NCI-H187 (cell line): Measurements from ENCODE around the gene CREG2.

Experiments used
- DNase-seq, 2 experiments: peaks; one replicate each; lab custom pipeline; 2025; lab: John Stamatoyannopoulos, UW

CREG2 gene, protein sequence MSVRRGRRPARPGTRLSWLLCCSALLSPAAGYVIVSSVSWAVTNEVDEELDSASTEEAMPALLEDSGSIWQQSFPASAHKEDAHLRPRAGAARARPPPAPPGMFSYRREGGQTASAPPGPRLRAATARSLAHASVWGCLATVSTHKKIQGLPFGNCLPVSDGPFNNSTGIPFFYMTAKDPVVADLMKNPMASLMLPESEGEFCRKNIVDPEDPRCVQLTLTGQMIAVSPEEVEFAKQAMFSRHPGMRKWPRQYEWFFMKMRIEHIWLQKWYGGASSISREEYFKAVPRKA

GRCh38 chr2:101387151-101387834 is at the start of gene CREG2:
Gene CREG2, minus strand, starts transcription at chr2:101387503. Its CDS starts 46 bp downstream, at chr2:101387457.
- no peak for DNase-seq

GRCh38 chr2:101435001-101435862 is 47.9 kb upstream of the CREG2 start:
- DNase-seq = no peak

- DNase-seq = no peak
Observed at GRCh38 chr2:101433465-101433864, 46.2 kb upstream of the CREG2 start.

GRCh38 chr2:101432411-101433181 is 45.3 kb upstream of the CREG2 start:
- no peak for DNase-seq

DNA sequence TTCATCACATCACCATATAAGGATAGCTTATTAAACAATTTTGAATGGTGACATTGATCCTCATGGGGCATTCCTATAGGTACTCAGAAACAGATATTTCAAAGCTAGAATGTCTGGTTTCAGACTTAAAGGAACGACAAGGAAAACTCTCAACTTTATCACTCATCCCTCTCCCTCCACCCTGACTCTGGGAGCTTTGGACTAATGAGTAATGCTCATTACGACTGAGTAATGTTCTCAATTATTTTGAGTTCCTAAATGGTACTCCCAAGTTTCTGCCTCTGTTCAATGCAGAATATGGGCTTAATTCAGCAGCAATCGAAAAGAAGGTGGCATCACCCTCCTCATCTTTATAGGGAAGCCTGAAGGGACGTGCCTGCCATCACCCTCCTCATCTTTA is 44.2 kb upstream of the CREG2 start:
- no peak for DNase-seq

GRCh38 chr2:101430156-101430555 is 42.9 kb upstream of the CREG2 start:
- no peak for DNase-seq

DNA sequence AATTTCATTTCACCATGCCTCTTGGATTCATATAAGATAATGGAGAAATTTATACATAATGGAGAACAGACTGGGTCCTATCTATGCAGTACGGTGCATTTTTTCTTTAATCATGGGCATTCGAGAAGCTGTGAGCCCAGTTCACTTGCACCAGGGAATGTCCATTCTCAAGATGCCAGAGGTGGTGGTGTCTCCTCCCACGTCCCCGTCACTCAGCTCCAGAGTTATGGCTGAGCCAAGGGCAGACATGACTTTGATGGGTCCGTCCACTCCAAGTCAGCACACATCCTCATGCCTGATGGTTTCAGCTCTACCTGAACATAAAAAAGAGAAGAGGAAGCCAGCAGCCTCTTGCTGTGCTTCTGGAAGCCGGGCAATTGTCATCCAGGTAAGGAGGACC is 42.1 kb upstream of the CREG2 start:
- DNase-seq = no peak

DNA sequence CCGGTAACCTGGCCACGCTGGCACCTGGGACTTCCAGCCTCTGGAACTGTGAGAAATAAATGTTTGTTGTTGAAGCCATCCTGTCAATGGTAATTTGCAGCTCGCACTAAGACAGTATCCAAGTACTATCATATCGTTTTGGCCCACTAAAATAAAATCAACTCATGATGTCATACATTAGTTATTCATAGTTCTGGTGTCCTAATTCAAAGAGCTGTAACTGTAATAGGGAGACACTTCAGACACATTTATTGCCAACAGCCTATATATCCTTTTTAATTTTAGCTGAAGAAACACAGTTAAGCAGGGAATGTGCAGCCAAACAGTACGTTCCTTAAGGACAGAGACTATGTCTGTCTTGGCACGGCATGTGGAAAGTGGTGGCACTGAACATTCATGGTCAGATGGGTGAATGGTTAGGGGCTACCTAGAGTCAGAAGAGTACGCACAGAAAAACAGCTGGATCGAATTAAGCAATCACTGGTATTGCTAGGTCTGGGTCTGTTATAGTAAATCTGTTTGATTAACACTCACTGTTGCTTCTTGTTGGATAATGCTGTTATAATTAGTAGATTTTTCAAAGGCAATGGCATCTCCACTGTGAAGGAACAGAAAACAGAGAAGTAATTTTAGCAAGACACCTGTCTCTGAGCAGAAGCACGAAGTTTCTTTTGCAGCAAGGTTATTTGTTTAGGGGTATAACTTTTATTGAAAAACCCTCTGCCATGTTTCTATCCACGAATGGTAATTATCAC is 41.3 kb upstream of the CREG2 start:
- DNase-seq = no peak

DNA sequence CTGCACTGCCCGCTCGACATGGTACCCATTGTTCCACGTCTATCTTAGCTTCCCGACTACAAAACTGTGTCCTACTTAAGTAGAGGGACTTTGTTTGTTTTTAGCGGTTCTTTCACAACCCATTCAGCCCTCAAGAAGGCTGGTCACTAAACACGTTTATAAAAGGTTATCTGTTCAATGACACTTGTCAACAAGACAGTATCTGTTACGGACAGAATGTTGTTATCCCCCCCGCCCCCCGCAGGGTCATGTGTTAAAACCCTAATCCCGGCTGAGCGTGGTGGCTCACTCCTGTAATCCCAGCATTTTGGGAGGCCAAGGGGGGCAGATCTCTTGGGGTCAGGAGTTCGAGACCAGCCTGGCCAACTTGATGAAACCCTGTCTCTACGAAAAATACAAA is 40.4 kb upstream of the CREG2 start:
- no peak for DNase-seq

- no peak for DNase-seq
Observed at GRCh38 chr2:101427240-101427639, 39.9 kb upstream of the CREG2 start.

DNA sequence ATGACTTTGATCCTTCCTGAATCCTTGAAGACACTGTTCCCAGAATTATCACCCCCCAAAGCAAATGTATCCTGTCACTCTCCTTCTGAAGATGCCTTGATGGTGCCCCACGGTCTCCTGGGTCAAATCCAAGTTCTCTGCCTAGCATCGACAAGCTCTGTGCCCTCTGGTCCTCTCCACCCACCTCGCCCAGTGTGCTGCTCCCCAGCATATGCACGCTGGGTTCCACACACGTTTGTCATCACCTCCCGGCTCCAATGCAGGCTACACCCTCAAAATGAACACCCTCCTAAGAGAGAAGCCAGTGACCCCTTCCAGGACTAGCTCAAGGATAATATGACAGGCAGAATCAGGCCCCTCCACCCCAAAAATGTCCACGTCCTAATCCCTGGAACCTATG is 39.5 kb upstream of the CREG2 start:
- no peak for DNase-seq

- no peak for DNase-seq
Observed at GRCh38 chr2:101420623-101421022, 33.3 kb upstream of the CREG2 start.

GRCh38 chr2:101419096-101419663 is 31.9 kb upstream of the CREG2 start:
- no peak for DNase-seq

DNA sequence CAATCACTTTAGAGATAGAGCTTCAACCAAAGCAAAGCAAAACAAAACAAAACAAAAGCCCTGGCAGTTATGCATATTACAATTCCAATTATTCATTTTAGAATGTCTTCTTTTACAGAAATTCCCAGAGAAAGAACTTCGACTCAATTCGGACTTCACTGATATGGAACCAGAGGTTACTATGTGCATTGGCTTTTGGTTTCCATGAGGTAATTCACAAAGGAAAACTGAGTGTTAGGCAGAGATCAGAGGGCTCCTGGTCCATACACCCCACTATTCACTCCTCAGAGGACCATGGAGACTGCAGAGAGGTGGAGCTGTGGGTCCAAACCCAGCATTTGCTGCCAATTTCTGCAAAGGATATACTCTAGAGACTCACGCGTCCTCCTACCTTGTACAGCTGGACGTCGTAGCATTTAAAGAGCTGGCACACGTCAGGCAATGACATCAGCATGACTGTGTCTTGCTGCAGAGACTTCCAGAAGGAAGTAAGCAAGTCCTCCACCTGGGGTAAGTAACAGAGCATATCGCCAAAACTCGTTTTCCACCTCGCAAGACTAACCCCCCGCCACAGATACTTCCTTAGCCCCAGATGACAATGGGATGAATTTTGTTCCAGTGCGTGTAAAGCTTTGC is 31.3 kb upstream of the CREG2 start:
- DNase-seq = no peak

- DNase-seq = no peak
Observed at GRCh38 chr2:101416609-101417008, 29.3 kb upstream of the CREG2 start.

DNA sequence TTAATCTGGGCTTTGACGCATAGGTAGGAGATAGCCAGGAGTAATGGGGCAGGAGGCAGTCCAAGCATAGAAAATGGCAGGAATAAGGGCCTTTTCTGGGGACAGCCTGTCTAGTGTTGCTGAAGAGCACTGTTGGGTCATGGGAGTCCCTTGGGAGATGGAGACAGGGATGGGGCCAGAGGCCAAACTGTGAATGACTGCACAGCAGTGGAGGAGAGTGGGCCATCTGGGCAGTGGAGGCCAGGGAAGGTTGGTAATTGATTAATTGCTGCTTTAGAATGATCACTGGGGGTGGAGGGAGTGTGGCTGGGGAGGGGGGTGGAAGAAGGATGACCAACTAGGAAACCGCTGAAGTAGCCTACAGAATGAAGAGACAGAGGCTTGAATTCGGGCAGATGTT is 28.6 kb upstream of the CREG2 start:
- no peak for DNase-seq

GRCh38 chr2:101415220-101415619 is 27.9 kb upstream of the CREG2 start:
- no peak for DNase-seq

GRCh38 chr2:101412092-101412694 is 24.9 kb upstream of the CREG2 start:
- DNase-seq = no peak

DNA sequence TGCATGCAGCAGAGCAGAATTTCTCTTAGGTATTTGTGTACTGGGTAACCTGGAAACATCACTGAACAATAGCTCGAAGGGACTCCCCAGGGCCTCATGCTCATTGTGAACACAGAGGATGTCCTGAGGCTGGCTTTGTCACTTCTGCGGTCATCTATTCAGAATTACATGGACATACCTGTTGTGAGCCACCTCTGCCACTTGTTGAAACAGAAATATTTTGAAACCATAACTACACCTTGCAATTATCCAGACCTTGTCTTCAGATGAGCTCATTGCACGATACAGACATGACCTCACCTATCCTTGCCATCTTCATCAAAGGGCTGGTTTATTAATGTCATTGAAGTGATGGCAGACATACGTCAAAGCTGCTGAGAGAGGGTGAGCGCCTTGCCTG is 23.4 kb upstream of the CREG2 start:
- no peak for DNase-seq

DNA sequence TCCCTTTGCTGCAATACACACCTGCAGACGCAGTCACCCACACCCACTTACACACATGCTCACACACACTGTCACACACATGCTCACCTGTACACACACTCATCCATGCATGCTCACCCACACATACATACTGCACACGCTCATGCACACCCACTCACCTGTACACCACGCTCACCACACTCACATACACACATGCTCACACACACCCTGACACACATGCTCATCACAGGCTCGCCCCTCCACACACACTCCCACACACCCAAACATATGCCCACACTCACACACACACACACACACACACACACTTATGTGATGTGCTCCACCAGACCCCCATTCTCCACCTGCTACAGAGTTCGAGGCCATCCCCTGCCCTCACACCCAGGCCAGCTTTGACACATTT is 22.8 kb upstream of the CREG2 start:
- no peak for DNase-seq
